IgD-negative memory B cell (primary cell): Measurements from ENCODE around the gene ANKRD13D. TPM values are rescaled to one million over a fixed set of nuclear protein-coding genes. Genes with fewer than 3 reads are reported as not detected.

Experiments used
- H3K27ac Mint-ChIP-seq, 3 donors: one replicate each; pipeline ENCODE4 v1.8.0; 2020 to 2022; ENCODE audit warnings: mild to moderate bottlenecking in 3 of 3, mixed read lengths in 3 of 3, moderate library complexity in 1 of 3
- H3K27me3 Mint-ChIP-seq: one replicate; pipeline ENCODE4 v1.8.0; 2021; ENCODE audit warnings: mixed read lengths
- H3K36me3 Mint-ChIP-seq: one replicate; pipeline ENCODE4 v1.8.0; 2020; ENCODE audit warnings: mild to moderate bottlenecking, mixed read lengths
- H3K4me1 Mint-ChIP-seq, 3 donors: one replicate each; pipeline ENCODE4 v1.8.0; 2020 to 2022; ENCODE audit warnings: mixed read lengths in 3 of 3, mild to moderate bottlenecking in 1 of 3
- H3K4me3 Mint-ChIP-seq, 4 donors: one replicate each; pipeline ENCODE4 v1.8.0; 2020 to 2022; ENCODE audit warnings: mild to moderate bottlenecking in 4 of 4, mixed read lengths in 4 of 4, moderate library complexity in 3 of 4
- H3K9me3 Mint-ChIP-seq, 3 donors: one replicate each; pipeline ENCODE4 v1.8.0; 2020 to 2021; ENCODE audit warnings: mixed read lengths in 3 of 3, mild to moderate bottlenecking in 1 of 3
- polyA plus RNA-seq: library from polyadenylated mRNA; unstranded; fragments of 300-500 nt; fragmentation: Illumina TruSeq; gene quantifications from one replicate; pipeline ENCODE4 v1.2.3, GENCODE V29; 2021

The ANKRD13D gene
- polyA plus RNA-seq, 1 donor from 2014 or later: 17.3 TPM

DNA sequence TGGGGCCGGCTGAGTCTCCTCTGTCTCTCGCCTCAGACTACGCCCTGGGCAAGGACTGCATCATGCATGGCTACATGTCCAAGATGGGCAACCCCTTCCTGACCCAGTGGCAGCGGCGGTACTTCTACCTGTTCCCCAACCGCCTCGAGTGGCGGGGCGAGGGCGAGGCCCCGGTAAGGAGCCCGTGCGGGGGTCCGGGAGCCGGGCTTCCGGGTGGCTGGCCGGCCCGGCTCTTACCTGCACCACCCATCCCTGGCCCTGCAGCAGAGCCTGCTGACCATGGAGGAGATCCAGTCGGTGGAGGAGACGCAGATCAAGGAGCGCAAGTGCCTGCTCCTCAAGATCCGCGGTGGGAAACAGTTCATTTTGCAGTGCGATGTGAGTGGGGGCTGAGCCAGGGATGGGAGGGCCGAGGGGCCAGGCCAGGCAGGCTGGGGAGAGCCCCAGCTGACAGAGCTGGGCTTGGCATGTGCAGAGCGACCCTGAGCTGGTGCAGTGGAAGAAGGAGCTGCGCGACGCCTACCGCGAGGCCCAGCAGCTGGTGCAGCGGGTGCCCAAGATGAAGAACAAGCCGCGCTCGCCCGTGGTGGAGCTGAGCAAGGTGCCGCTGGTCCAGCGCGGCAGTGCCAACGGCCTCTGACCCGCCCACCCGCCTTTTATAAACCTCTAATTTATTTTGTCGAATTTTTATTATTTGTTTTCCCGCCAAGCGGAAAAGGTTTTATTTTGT lies 4.1 kb upstream of the ANKRD13D start:
- Mint-ChIP-seq H3K27me3 (peaks cover 4% of the 10 kb centered on the region), H3K4me1 (peaks cover 8 to 25% (median 21%) of the 10 kb centered on the region in 3 donors), H3K27ac (peak overlapping the region; percentile 46 to 96 (median 88)), H3K36me3 (peaks cover 3% of the 10 kb centered on the region), H3K4me3 (no peak overlapping the region), H3K9me3 (no peaks in the 10 kb centered on the region)

DNA sequence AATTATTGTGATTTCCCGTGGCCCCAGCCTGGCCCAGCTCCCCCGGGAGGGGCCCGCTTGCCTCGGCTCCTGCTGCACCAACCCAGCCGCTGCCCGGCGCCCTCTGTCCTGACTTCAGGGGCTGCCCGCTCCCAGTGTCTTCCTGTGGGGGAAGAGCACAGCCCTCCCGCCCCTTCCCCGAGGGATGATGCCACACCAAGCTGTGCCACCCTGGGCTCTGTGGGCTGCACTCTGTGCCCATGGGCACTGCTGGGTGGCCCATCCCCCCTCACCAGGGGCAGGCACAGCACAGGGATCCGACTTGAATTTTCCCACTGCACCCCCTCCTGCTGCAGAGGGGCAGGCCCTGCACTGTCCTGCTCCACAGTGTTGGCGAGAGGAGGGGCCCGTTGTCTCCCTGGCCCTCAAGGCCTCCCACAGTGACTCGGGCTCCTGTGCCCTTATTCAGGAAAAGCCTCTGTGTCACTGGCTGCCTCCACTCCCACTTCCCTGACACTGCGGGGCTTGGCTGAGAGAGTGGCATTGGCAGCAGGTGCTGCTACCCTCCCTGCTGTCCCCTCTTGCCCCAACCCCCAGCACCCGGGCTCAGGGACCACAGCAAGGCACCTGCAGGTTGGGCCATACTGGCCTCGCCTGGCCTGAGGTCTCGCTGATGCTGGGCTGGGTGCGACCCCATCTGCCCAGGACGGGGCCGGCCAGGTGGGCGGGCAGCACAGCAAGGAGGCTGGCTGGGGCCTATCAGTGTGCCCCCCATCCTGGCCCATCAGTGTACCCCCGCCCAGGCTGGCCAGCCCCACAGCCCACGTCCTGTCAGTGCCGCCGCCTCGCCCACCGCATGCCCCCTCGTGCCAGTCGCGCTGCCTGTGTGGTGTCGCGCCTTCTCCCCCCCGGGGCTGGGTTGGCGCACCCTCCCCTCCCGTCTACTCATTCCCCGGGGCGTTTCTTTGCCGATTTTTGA lies 3.3 kb upstream of the ANKRD13D start:
- Mint-ChIP-seq H3K4me1 (peaks cover 8 to 21% (median 19%) of the 10 kb centered on the region in 3 donors), H3K4me3 (peak overlapping the region in 2 of 4 donors; percentile 5 to 79)

DNA sequence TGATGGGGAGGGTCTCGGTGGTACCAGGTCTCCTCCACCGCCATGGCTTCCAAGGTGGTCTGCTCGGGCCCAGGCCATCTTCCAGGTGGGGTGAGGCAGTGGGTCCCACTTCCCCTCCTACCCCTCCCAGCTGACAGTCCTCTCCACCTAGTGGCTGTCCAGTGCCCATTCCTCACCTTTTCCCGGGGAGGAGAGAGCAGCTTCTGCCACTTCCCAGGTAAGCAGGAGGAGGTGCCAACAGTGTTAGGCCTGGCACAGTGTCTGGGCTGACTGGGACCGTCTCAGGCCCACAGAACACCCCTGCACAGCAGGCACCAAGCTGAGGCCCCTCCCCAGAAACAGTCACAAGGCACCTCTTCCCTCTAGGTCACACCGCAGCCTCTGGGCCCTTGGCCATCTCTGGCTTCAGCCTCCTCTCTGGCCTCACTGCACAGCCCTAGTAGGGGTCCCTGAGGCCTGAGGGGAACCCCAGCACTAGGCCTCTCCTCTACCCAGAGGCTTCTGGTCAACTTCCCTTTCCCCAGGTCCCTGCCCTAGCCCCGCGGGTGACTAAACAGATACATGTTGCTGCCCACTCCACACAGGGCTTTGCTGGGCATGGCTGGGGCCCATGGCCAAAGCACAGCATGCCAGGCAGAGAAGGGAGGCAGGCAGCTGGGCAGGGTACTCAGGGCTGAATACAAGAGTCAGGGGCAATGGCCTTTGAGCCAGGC lies 2.3 kb upstream of the ANKRD13D start:
- peaks cover 3% of the 10 kb centered on the region for H3K36me3 Mint-ChIP-seq
- H3K4me3 Mint-ChIP-seq: peak overlapping the region in 3 of 4 donors; percentile 77 to 94 (median 79)
- no peaks in the 10 kb centered on the region for H3K9me3 Mint-ChIP-seq
- H3K4me1 Mint-ChIP-seq: peaks cover 8 to 21% (median 19%) of the 10 kb centered on the region in 3 donors
- H3K27ac Mint-ChIP-seq: peak overlapping the region; percentile 98 to 99 (median 98)
- peaks cover 4% of the 10 kb centered on the region for H3K27me3 Mint-ChIP-seq

More for the DNA sequence above, 3.3 kb upstream of the ANKRD13D start:
- Mint-ChIP-seq H3K36me3 (peaks cover 3% of the 10 kb centered on the region), H3K27me3 (peaks cover 4% of the 10 kb centered on the region), H3K27ac (peak overlapping the region; percentile 76 to 99 (median 98)), H3K9me3 (no peaks in the 10 kb centered on the region)

GRCh38 chr11:67287355-67288197 lies 1.5 kb upstream of the ANKRD13D start:
- no peaks in the 10 kb centered on the region for H3K9me3 Mint-ChIP-seq
- peak overlapping the region; percentile 98 to 99 (median 98) for H3K27ac Mint-ChIP-seq
- H3K36me3 Mint-ChIP-seq: peaks cover 3% of the 10 kb centered on the region
- H3K4me1 Mint-ChIP-seq: peaks cover 12 to 23% (median 21%) of the 10 kb centered on the region in 3 donors
- H3K27me3 Mint-ChIP-seq: peaks cover 4% of the 10 kb centered on the region
- H3K4me3 Mint-ChIP-seq: peak overlapping the region; percentile 77 to 94 (median 86)

GRCh38 chr11:67288198-67288451 lies 978 bp upstream of the ANKRD13D start:
- H3K9me3 Mint-ChIP-seq: no peaks in the 10 kb centered on the region
- peak overlapping the region; percentile 98 to 99 (median 98) for H3K27ac Mint-ChIP-seq
- H3K4me1 Mint-ChIP-seq: peaks cover 17 to 26% (median 26%) of the 10 kb centered on the region in 3 donors
- peaks cover 3% of the 10 kb centered on the region for H3K36me3 Mint-ChIP-seq
- peaks cover 4% of the 10 kb centered on the region for H3K27me3 Mint-ChIP-seq
- peak overlapping the region; percentile 77 to 94 (median 86) for H3K4me3 Mint-ChIP-seq

- Mint-ChIP-seq H3K9me3 (no peaks in the 10 kb centered on the region), H3K27ac (peak overlapping the region; percentile 98 to 99 (median 98)), H3K4me3 (peak overlapping the region; percentile 77 to 94 (median 86)), H3K36me3 (peaks cover 3% of the 10 kb centered on the region), H3K27me3 (peaks cover 4% of the 10 kb centered on the region), H3K4me1 (peaks cover 18 to 28% (median 27%) of the 10 kb centered on the region in 3 donors)
These were observed 464 bp upstream of the ANKRD13D start for GRCh38 chr11:67288452-67289225.

DNA sequence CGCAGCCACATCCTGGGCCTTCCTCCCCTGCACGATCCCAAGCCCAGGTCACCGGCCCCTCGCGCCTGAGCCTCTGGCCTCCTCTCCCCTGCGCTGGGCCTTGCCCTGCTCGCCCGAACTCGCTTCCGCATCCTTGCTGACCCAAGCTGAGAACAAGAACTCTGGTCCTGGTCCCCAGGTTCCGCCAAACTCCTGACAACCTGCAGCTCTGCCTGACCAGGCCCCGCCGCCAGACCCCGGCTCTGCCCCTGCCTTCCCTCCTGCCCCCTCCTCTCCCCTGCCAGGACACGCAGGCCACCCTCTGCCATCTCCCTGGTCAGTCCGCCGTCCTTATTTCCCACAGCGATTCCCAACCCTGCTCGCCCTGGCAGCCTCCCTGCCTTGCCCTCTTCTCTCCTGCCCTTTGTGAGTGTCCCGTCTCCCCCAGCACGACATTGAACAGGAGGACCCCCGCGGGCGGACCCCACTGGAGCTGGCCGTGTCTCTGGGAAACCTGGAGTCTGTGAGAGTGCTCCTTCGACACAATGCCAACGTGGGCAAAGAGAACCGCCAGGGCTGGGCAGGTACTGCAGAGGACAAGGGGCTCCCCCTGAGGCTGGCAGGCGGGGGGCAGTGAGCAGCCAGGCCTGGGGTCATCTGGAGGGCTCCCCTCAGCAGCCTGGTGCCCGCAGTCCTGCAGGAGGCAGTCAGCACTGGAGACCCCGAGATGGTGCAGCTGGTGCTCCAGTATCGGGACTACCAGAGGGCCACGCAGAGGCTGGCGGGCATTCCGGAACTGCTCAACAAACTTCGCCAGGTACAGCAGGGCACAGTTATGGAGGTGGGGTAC lies 762 bp downstream of the ANKRD13D start:
- peaks cover 6% of the 10 kb centered on the region for H3K36me3 Mint-ChIP-seq
- H3K27ac Mint-ChIP-seq: peak overlapping the region; percentile 80 to 89 (median 85)
- peak overlapping the region; percentile 67 to 95 (median 88) for H3K4me3 Mint-ChIP-seq
- H3K9me3 Mint-ChIP-seq: no peaks in the 10 kb centered on the region
- H3K4me1 Mint-ChIP-seq: peaks cover 23 to 31% (median 30%) of the 10 kb centered on the region in 3 donors
- H3K27me3 Mint-ChIP-seq: peaks cover 4% of the 10 kb centered on the region

DNA sequence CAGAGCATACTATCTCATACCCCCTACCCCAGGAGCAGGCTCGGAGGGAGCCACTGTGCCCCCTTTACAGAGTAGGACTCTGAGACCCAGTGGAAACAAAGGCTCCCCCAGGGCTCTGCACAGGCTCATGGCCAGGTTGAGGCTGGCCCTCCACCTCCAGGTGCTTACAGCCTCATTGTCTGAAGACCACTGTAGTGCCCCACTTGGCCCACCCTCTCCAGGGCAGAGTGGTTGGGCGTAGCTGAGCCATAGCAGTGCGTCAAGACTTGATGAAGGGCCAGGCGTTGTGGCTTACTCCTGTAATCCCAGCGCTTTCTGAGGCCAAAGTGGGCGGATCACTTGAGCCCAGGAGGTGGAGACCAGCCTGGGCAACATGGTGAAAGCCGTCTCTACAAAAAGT lies 1.7 kb downstream of the ANKRD13D start:
- Mint-ChIP-seq H3K27ac (peak overlapping the region in 1 of 3 donors; percentile 85), H3K36me3 (peaks cover 10% of the 10 kb centered on the region), H3K4me1 (peaks cover 23 to 31% (median 28%) of the 10 kb centered on the region in 3 donors), H3K9me3 (no peaks in the 10 kb centered on the region), H3K27me3 (peaks cover 4% of the 10 kb centered on the region), H3K4me3 (peak overlapping the region in 2 of 4 donors; percentile 67 to 84)

GRCh38 chr11:67291481-67292381 lies 2.6 kb downstream of the ANKRD13D start:
- peak overlapping the region in 2 of 4 donors; percentile 61 to 83 for H3K4me3 Mint-ChIP-seq
- peaks cover 4% of the 10 kb centered on the region for H3K27me3 Mint-ChIP-seq
- peaks cover 0 to 9% (median 0%) of the 10 kb centered on the region in 3 donors for H3K9me3 Mint-ChIP-seq
- H3K4me1 Mint-ChIP-seq: peaks cover 24 to 30% (median 25%) of the 10 kb centered on the region in 3 donors
- peaks cover 17% of the 10 kb centered on the region for H3K36me3 Mint-ChIP-seq
- peak overlapping the region in 2 of 3 donors; percentile 77 to 85 for H3K27ac Mint-ChIP-seq

DNA sequence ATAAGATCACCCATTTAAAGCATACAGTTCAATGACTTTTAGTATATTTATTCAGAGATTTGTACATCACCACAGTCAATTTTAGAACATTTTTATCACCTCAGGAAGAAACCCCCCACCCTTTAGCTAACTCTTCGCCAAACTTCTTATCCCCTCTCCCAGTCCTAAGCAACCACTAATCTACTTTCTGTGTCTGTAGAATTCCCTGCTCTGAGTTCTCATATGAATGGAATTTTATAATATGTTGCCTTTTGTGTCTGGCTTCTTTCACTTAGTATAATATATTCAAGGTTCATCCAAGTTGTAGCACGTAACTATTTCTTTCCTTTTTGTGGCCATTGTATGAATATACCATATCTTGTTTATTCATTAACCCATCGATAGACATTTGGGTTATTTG lies 3.6 kb downstream of the ANKRD13D start:
- Mint-ChIP-seq H3K27ac (peak overlapping the region in 2 of 3 donors; percentile 77 to 85), H3K4me3 (peak overlapping the region in 3 of 4 donors; percentile 39 to 83 (median 61))

GRCh38 chr11:67293090-67293489 lies 4.0 kb downstream of the ANKRD13D start:
- H3K4me3 Mint-ChIP-seq: peak overlapping the region in 1 of 4 donors; percentile 83

More for the DNA sequence above, 3.6 kb downstream of the ANKRD13D start:
- H3K27me3 Mint-ChIP-seq: no peaks in the 10 kb centered on the region
- H3K4me1 Mint-ChIP-seq: peaks cover 17 to 21% (median 20%) of the 10 kb centered on the region in 3 donors
- H3K9me3 Mint-ChIP-seq: peaks cover 0 to 10% (median 0%) of the 10 kb centered on the region in 3 donors
- H3K36me3 Mint-ChIP-seq: peaks cover 18% of the 10 kb centered on the region

More at GRCh38 chr11:67293090-67293489, 4.0 kb downstream of the ANKRD13D start:
- Mint-ChIP-seq H3K9me3 (peaks cover 0 to 10% (median 0%) of the 10 kb centered on the region in 3 donors), H3K36me3 (peaks cover 18% of the 10 kb centered on the region), H3K27ac (peak overlapping the region in 2 of 3 donors; percentile 77 to 85), H3K4me1 (peaks cover 13 to 21% (median 16%) of the 10 kb centered on the region in 3 donors), H3K27me3 (no peaks in the 10 kb centered on the region)
